CD4-positive, alpha-beta memory T cell (primary cell): ENCODE results near the gene LCP1. TPM values are rescaled to one million over a fixed set of nuclear protein-coding genes. Genes with fewer than 3 reads are reported as not detected.

Source experiments
- CTCF ChIA-PET: fragments of 350-600 bp; sonication (Branson Sonifier 250); formaldehyde crosslinking; loops from one replicate; lab custom pipeline; 2021; ENCODE audit warnings: inconsistent platforms; ENCODE audit not compliant: partially characterized antibody; lab: Charles Lee
- POLR2A ChIA-PET: fragments of 350-600 bp; sonication (Branson Sonifier 250); formaldehyde crosslinking; loops from one replicate; lab custom pipeline; 2021; ENCODE audit not compliant: partially characterized antibody; lab: Charles Lee
- DNase-seq, 5 donors: peaks; one replicate each; pipeline versions ENCODE4 v3.0.0 to v3.0.0-alpha.2; 2020 to 2022; ENCODE audit warnings: mixed read lengths in 1 of 5
- H3K27ac ChIP-seq: one replicate; pipeline ENCODE4 v1.7.0; 2013; ENCODE audit warnings: low read depth, low read length
- H3K27me3 ChIP-seq: 2 replicates; pipeline ENCODE4 v1.7.0; 2013; ENCODE audit warnings: mild to moderate bottlenecking, low read length, moderate library complexity; ENCODE audit not compliant: insufficient read depth
- H3K36me3 ChIP-seq: 2 replicates; pipeline ENCODE4 v1.7.0; 2013; ENCODE audit warnings: mild to moderate bottlenecking, low read length, moderate library complexity; ENCODE audit not compliant: insufficient read depth
- H3K4me1 ChIP-seq: 2 replicates; pipeline ENCODE4 v1.7.0; 2013; ENCODE audit warnings: mild to moderate bottlenecking, low read length, moderate library complexity; ENCODE audit not compliant: insufficient read depth
- H3K4me3 ChIP-seq, 2 donors: one replicate each; pipeline ENCODE4 v1.7.0; 2013; ENCODE audit warnings: low read length in 2 of 2, mild to moderate bottlenecking in 1 of 2
- H3K9me3 ChIP-seq, 2 donors: one replicate each; pipeline ENCODE4 v1.7.0; 2013; ENCODE audit warnings: low read length in 2 of 2, control low read depth in 1 of 2; ENCODE audit not compliant: control insufficient read depth in 1 of 2
- H3K27ac Mint-ChIP-seq, 7 donors: one replicate each; pipeline ENCODE4 v1.8.0; 2020 to 2021; ENCODE audit warnings: mixed read lengths in 7 of 7, mild to moderate bottlenecking in 6 of 7, inconsistent platforms in 3 of 7, moderate library complexity in 3 of 7
- H3K27me3 Mint-ChIP-seq, 2 donors: one replicate each; pipeline ENCODE4 v1.8.0; 2020 to 2021; ENCODE audit warnings: mixed read lengths in 2 of 2
- H3K36me3 Mint-ChIP-seq, 2 donors: one replicate each; pipeline ENCODE4 v1.8.0; 2020 to 2021; ENCODE audit warnings: mixed read lengths in 2 of 2, inconsistent platforms in 1 of 2, mild to moderate bottlenecking in 1 of 2
- H3K4me1 Mint-ChIP-seq, 4 donors: one replicate each; pipeline ENCODE4 v1.8.0; 2020 to 2021; ENCODE audit warnings: mixed read lengths in 4 of 4, mild to moderate bottlenecking in 1 of 4
- H3K4me3 Mint-ChIP-seq, 8 donors: one replicate each; pipeline ENCODE4 v1.8.0; 2020 to 2021; ENCODE audit warnings: mixed read lengths in 8 of 8, mild to moderate bottlenecking in 7 of 8, moderate library complexity in 6 of 8, inconsistent platforms in 3 of 8
- H3K9me3 Mint-ChIP-seq, 8 donors: one replicate each; pipeline ENCODE4 v1.8.0; 2020 to 2021; ENCODE audit warnings: mixed read lengths in 8 of 8, mild to moderate bottlenecking in 5 of 8, inconsistent platforms in 3 of 8, moderate library complexity in 1 of 8
- intact Hi-C: fragments of 100-400 bp; cut with micrococcal nuclease; formaldehyde crosslinking; loops from one replicate; pipeline ENCODE4 v1.15.1; 2023
- polyA plus RNA-seq, 2 donors: library from polyadenylated mRNA; unstranded; fragments of 300-500 nt; fragmentation: Illumina TruSeq; gene quantifications; one replicate each; pipeline ENCODE4 v1.2.3, GENCODE V29; 2021
- total RNA-seq, 2 experiments: library from RNA; stranded (reverse); gene quantifications; one replicate each; pipeline ENCODE4 v1.2.3, GENCODE V29; 2021

LCP1 gene
- total and polyA plus RNA-seq, 4 experiments from 2014 or later = 466 to 1,658 (median 833) TPM

- H3K4me1 ChIP-seq = peaks cover 14% of the 10 kb centered on the region
- H3K9me3 ChIP-seq = no peaks in the 10 kb centered on the region
- intact Hi-C loops = no loop called here
- CTCF ChIA-PET = interaction anchor here (1.1 to 7.6 kb wide), 6 partner anchors 13 to 181 kb away, joined by 3 to 51 read pairs (median 4); no protein-coding TSS in a partner anchor
- Mint-ChIP-seq H3K4me3 (no peak overlapping the region), H3K4me1 (peaks cover 25 to 52% (median 29%) of the 10 kb centered on the region in 4 donors), H3K27me3 (no peaks in the 10 kb centered on the region), H3K36me3 (peaks cover 75 to 91% of the 10 kb centered on the region in 2 donors), H3K27ac (peak overlapping the region; percentile 81 to 97 (median 86)), H3K9me3 (no peaks in the 10 kb centered on the region)
- DNase-seq = no peak
- no peaks in the 10 kb centered on the region for H3K27me3 ChIP-seq
- H3K27ac ChIP-seq = peak overlapping the region; percentile 39
- H3K36me3 ChIP-seq = peaks cover 87% of the 10 kb centered on the region
- POLR2A ChIA-PET = interaction anchor here (0.8 to 1.6 kb wide), 7 partner anchors 9 to 42 kb away, joined by 3 to 6 read pairs (median 4); partner anchors contain the start of gene LCP1
- H3K4me3 ChIP-seq = no peak overlapping the region
Observed at GRCh38 chr13:46140044-46140443, 41.9 kb downstream of the LCP1 start.

- intact Hi-C loops = no loop called here
- no peaks in the 10 kb centered on the region for H3K9me3 ChIP-seq
- H3K4me1 ChIP-seq = peaks cover 14% of the 10 kb centered on the region
- POLR2A ChIA-PET = no interaction called here
- H3K9me3 Mint-ChIP-seq = no peaks in the 10 kb centered on the region
- H3K4me3 ChIP-seq = no peak overlapping the region
- H3K4me3 Mint-ChIP-seq = no peak overlapping the region
- H3K27me3 Mint-ChIP-seq = no peaks in the 10 kb centered on the region
- H3K36me3 Mint-ChIP-seq = peaks cover 72 to 86% of the 10 kb centered on the region in 2 donors
- H3K27me3 ChIP-seq = no peaks in the 10 kb centered on the region
- peak overlapping the region; percentile 33 to 86 (median 72) for H3K27ac Mint-ChIP-seq
- CTCF ChIA-PET = interaction anchor here (1.6 to 7.6 kb wide), 2 partner anchors 11 to 22 kb away, joined by 3 to 51 read pairs; no protein-coding TSS in a partner anchor
- H3K27ac ChIP-seq = peak overlapping the region; percentile 6
- H3K36me3 ChIP-seq = peaks cover 86% of the 10 kb centered on the region
- no peak for DNase-seq
- peaks cover 20 to 45% (median 23%) of the 10 kb centered on the region in 4 donors for H3K4me1 Mint-ChIP-seq
Observed at GRCh38 chr13:46137627-46138317, 44.2 kb downstream of the LCP1 start.

- intact Hi-C loops = no loop called here
Observed at GRCh38 chr13:46136688-46137087, 45.3 kb downstream of the LCP1 start.

GRCh38 chr13:46134961-46135522, 46.9 kb downstream of the LCP1 start:
- Histone ChIP-seq H3K27me3 (no peaks in the 10 kb centered on the region), H3K27ac (no peak overlapping the region), H3K36me3 (peaks cover 92% of the 10 kb centered on the region), H3K4me3 (no peak overlapping the region), H3K9me3 (no peaks in the 10 kb centered on the region), H3K4me1 (peaks cover 8% of the 10 kb centered on the region)
- intact Hi-C loops = no loop called here
- H3K27ac Mint-ChIP-seq = peak overlapping the region; percentile 2 to 94 (median 86)
- H3K36me3 Mint-ChIP-seq = peaks cover 67 to 90% of the 10 kb centered on the region in 2 donors
- H3K27me3 Mint-ChIP-seq = no peaks in the 10 kb centered on the region
- H3K9me3 Mint-ChIP-seq = no peaks in the 10 kb centered on the region
- peaks cover 15 to 37% (median 23%) of the 10 kb centered on the region in 4 donors for H3K4me1 Mint-ChIP-seq
- ChIA-PET POLR2A (interaction anchor here (0.6 kb wide), 1 partner anchor 11 kb away, joined by 3 read pairs; no protein-coding TSS in a partner anchor), CTCF (interaction anchor here (0.9 to 7.6 kb wide), 2 partner anchors 8 to 25 kb away, joined by 3 to 51 read pairs; no protein-coding TSS in a partner anchor)
- no peak overlapping the region for H3K4me3 Mint-ChIP-seq
- no peak for DNase-seq

More at GRCh38 chr13:46136688-46137087, 45.3 kb downstream of the LCP1 start:
- Mint-ChIP-seq H3K27ac (peak overlapping the region; percentile 25 to 88 (median 72)), H3K9me3 (no peaks in the 10 kb centered on the region), H3K4me3 (peak overlapping the region in 1 of 8 donors; percentile 26), H3K36me3 (peaks cover 64 to 87% of the 10 kb centered on the region in 2 donors), H3K27me3 (no peaks in the 10 kb centered on the region), H3K4me1 (peaks cover 21 to 46% (median 27%) of the 10 kb centered on the region in 4 donors)
- Histone ChIP-seq H3K4me1 (peaks cover 10% of the 10 kb centered on the region), H3K9me3 (no peaks in the 10 kb centered on the region), H3K27ac (no peak overlapping the region), H3K4me3 (no peak overlapping the region), H3K27me3 (no peaks in the 10 kb centered on the region), H3K36me3 (peaks cover 89% of the 10 kb centered on the region)
- CTCF ChIA-PET = interaction anchor here (7.6 kb wide), 1 partner anchor 10 kb away, joined by 51 read pairs; no protein-coding TSS in a partner anchor
- DNase-seq = no peak
- POLR2A ChIA-PET = no interaction called here

- Histone ChIP-seq H3K9me3 (no peaks in the 10 kb centered on the region), H3K36me3 (peaks cover 93% of the 10 kb centered on the region), H3K27me3 (no peaks in the 10 kb centered on the region), H3K4me1 (peaks cover 8% of the 10 kb centered on the region), H3K27ac (no peak overlapping the region), H3K4me3 (no peak overlapping the region)
- H3K27me3 Mint-ChIP-seq = no peaks in the 10 kb centered on the region
- POLR2A ChIA-PET = no interaction called here
- CTCF ChIA-PET = interaction anchor here (0.9 to 7.6 kb wide), 2 partner anchors 7 to 26 kb away, joined by 3 to 51 read pairs; no protein-coding TSS in a partner anchor
- DNase-seq = no peak
- intact Hi-C loops = no loop called here
- H3K36me3 Mint-ChIP-seq = peaks cover 68 to 91% of the 10 kb centered on the region in 2 donors
- H3K27ac Mint-ChIP-seq = peak overlapping the region; percentile 25 to 69 (median 58)
- no peak overlapping the region for H3K4me3 Mint-ChIP-seq
- peaks cover 12 to 33% (median 22%) of the 10 kb centered on the region in 4 donors for H3K4me1 Mint-ChIP-seq
- H3K9me3 Mint-ChIP-seq = no peaks in the 10 kb centered on the region
Observed at GRCh38 chr13:46134494-46134893, 47.5 kb downstream of the LCP1 start.

- H3K9me3 ChIP-seq = no peaks in the 10 kb centered on the region
- Mint-ChIP-seq H3K4me1 (peaks cover 14 to 26% (median 20%) of the 10 kb centered on the region in 4 donors), H3K9me3 (no peaks in the 10 kb centered on the region), H3K27me3 (no peaks in the 10 kb centered on the region), H3K27ac (peak overlapping the region in 6 of 7 donors; percentile 19 to 87 (median 52)), H3K4me3 (no peak overlapping the region), H3K36me3 (peaks cover 68 to 92% of the 10 kb centered on the region in 2 donors)
- no peak overlapping the region for H3K4me3 ChIP-seq
- peaks cover 10% of the 10 kb centered on the region for H3K4me1 ChIP-seq
- POLR2A ChIA-PET = no interaction called here
- CTCF ChIA-PET = interaction anchor here (1.0 to 1.1 kb wide), 3 partner anchors 10 to 189 kb away, joined by 3 to 4 read pairs (median 3); no protein-coding TSS in a partner anchor
- DNase-seq = no peak
- H3K36me3 ChIP-seq = peaks cover 91% of the 10 kb centered on the region
- intact Hi-C loops = no loop called here
- H3K27ac ChIP-seq = no peak overlapping the region
- H3K27me3 ChIP-seq = no peaks in the 10 kb centered on the region
Observed at GRCh38 chr13:46132109-46132508, 49.9 kb downstream of the LCP1 start.

- H3K9me3 Mint-ChIP-seq = no peaks in the 10 kb centered on the region
- peaks cover 68 to 92% of the 10 kb centered on the region in 2 donors for H3K36me3 Mint-ChIP-seq
- H3K27me3 Mint-ChIP-seq = no peaks in the 10 kb centered on the region
- H3K9me3 ChIP-seq = no peaks in the 10 kb centered on the region
- peaks cover 14 to 29% (median 22%) of the 10 kb centered on the region in 4 donors for H3K4me1 Mint-ChIP-seq
- peak overlapping the region in 4 of 7 donors; percentile 27 to 67 (median 45) for H3K27ac Mint-ChIP-seq
- POLR2A ChIA-PET = no interaction called here
- H3K4me3 ChIP-seq = no peak overlapping the region
- CTCF ChIA-PET = interaction anchor here (1.0 to 1.1 kb wide), 2 partner anchors 10 to 190 kb away, joined by 3 to 4 read pairs; no protein-coding TSS in a partner anchor
- intact Hi-C loops = no loop called here
- no peaks in the 10 kb centered on the region for H3K27me3 ChIP-seq
- DNase-seq = no peak
- H3K36me3 ChIP-seq = peaks cover 91% of the 10 kb centered on the region
- H3K4me1 ChIP-seq = peaks cover 14% of the 10 kb centered on the region
- no peak overlapping the region for H3K4me3 Mint-ChIP-seq
- H3K27ac ChIP-seq = no peak overlapping the region
Observed at GRCh38 chr13:46131705-46132104, 50.3 kb downstream of the LCP1 start.
